Measurements from ENCODE around the gene CPD. TPM values are rescaled to one million over a fixed set of nuclear protein-coding genes. Genes with fewer than 3 reads are reported as not detected.
A peak's percentile ranks its signal among the peaks of the same experiment; 100 is the strongest.

CPD gene
- polyA plus RNA-seq, 10 donors = 21.5 to 30.8 (median 26.0) TPM

- DNase-seq = no peak
Observed at GRCh38 chr17:30351735-30352134, 27.0 kb upstream of the CPD start.

- DNase-seq = no peak
Observed at GRCh38 chr17:30352240-30352814, 26.4 kb upstream of the CPD start.

GRCh38 chr17:30354701-30355100 is 24.0 kb upstream of the CPD start:
- DNase-seq = no peak

GRCh38 chr17:30357476-30357875 is 21.3 kb upstream of the CPD start:
- DNase-seq = no peak

- DNase-seq = no peak
Observed at GRCh38 chr17:30358055-30358760, 20.5 kb upstream of the CPD start.

GRCh38 chr17:30360086-30360808 is 18.5 kb upstream of the CPD start:
- no peak for DNase-seq

GRCh38 chr17:30361766-30362279 is 16.9 kb upstream of the CPD start:
- no peak for DNase-seq

- no peak for DNase-seq
Observed at GRCh38 chr17:30363715-30364202, 15.0 kb upstream of the CPD start.

GRCh38 chr17:30366536-30366935 is 12.2 kb upstream of the CPD start:
- no peak for DNase-seq

GRCh38 chr17:30368912-30369720 is 9.6 kb upstream of the CPD start:
- DNase-seq = no peak

GRCh38 chr17:30369995-30370394 is 8.7 kb upstream of the CPD start:
- DNase-seq = no peak

GRCh38 chr17:30372755-30373154 is 6.0 kb upstream of the CPD start:
- no peak for DNase-seq

- DNase-seq = no peak
Observed at GRCh38 chr17:30375661-30376060, 3.1 kb upstream of the CPD start.

- peak; percentile 35 to 70 (median 59) for DNase-seq
Observed at GRCh38 chr17:30376621-30377452, 1.9 kb upstream of the CPD start.

GRCh38 chr17:30377574-30378240 is 1.0 kb upstream of the CPD start:
- DNase-seq = no peak

GRCh38 chr17:30378241-30378824 is 394 bp upstream of the CPD start:
- peak in 1 of 3 donors; percentile 15 for DNase-seq

- peak in 1 of 3 donors; percentile 34 for DNase-seq
Observed at GRCh38 chr17:30379303-30379902, 676 bp downstream of the CPD start.

- DNase-seq = peak in 1 of 3 donors; percentile 7
Observed at GRCh38 chr17:30379903-30380381, 1.2 kb downstream of the CPD start.

- no peak for DNase-seq
Observed at GRCh38 chr17:30380643-30381339, 2.1 kb downstream of the CPD start.

All from muscle of back (tissue), 11 donors.